HT-29 (cell line): Measurements from ENCODE around the gene MFSD6. TPM values are rescaled to one million over a fixed set of nuclear protein-coding genes. Genes with fewer than 3 reads are reported as not detected.
"Not testable (repeated sequence)": the region's sequence is repeated elsewhere in the genome, so short reads cannot be mapped to it uniquely, and the experiment has no call there.

Experiments
- DNase-seq: peaks from one replicate; pipeline ENCODE4 v3.0.0-alpha.2; 2015; ENCODE audit warnings: low spot score
- total RNA-seq: library from RNA; depleted of rRNA; stranded (reverse); fragments of >200 nt; shearing (Covaris generic); gene quantifications from 2 replicates; pipeline ENCODE4 v1.2.3, GENCODE V29; 2014; rRNA removed

Gene MFSD6
- total RNA-seq: 38.3 and 45.1 TPM in 2 replicates

GRCh38 chr2:190407662-190408537 lies at the start of gene MFSD6:
Gene MFSD6, plus strand, starts transcription at chr2:190408355. Its CDS starts 27,675 bp downstream, at chr2:190436030.
- peak; percentile 68 for DNase-seq

- DNase-seq: not testable (repeated sequence)
These were observed 49.3 kb upstream of the MFSD6 start for GRCh38 chr2:190358655-190359448.

- no peak for DNase-seq
These were observed 47.6 kb upstream of the MFSD6 start for GRCh38 chr2:190360561-190360960.

- no peak for DNase-seq
These were observed 47.2 kb upstream of the MFSD6 start for GRCh38 chr2:190360965-190361364.

GRCh38 chr2:190361572-190361971 lies 46.6 kb upstream of the MFSD6 start:
- no peak for DNase-seq

GRCh38 chr2:190362894-190363293 lies 45.3 kb upstream of the MFSD6 start:
- DNase-seq: no peak

GRCh38 chr2:190365499-190366204 lies 42.5 kb upstream of the MFSD6 start:
- no peak for DNase-seq

- DNase-seq: no peak
These were observed 41.9 kb upstream of the MFSD6 start for GRCh38 chr2:190366248-190366753.

- no peak for DNase-seq
These were observed 41.1 kb upstream of the MFSD6 start for GRCh38 chr2:190367091-190367490.

GRCh38 chr2:190369635-190370034 lies 38.5 kb upstream of the MFSD6 start:
- DNase-seq: no peak

GRCh38 chr2:190376083-190376482 lies 32.1 kb upstream of the MFSD6 start:
- no peak for DNase-seq

GRCh38 chr2:190376591-190377245 lies 31.4 kb upstream of the MFSD6 start:
- peak; percentile 15 for DNase-seq

GRCh38 chr2:190378880-190379237 lies 29.3 kb upstream of the MFSD6 start:
- no peak for DNase-seq

- DNase-seq: no peak
These were observed 28.7 kb upstream of the MFSD6 start for GRCh38 chr2:190379249-190379964.

- DNase-seq: no peak
These were observed 27.2 kb upstream of the MFSD6 start for GRCh38 chr2:190380962-190381412.

GRCh38 chr2:190382851-190383250 lies 25.3 kb upstream of the MFSD6 start:
- DNase-seq: peak; percentile 74

- DNase-seq: no peak
These were observed 20.7 kb upstream of the MFSD6 start for GRCh38 chr2:190387422-190387821.

GRCh38 chr2:190396271-190396670 lies 11.9 kb upstream of the MFSD6 start:
- no peak for DNase-seq

- no peak for DNase-seq
These were observed 5.1 kb upstream of the MFSD6 start for GRCh38 chr2:190402986-190403603.

GRCh38 chr2:190404487-190404886 lies 3.7 kb upstream of the MFSD6 start:
- peak; percentile 60 for DNase-seq
